Esophagus muscularis mucosa (tissue), 4 donors: ENCODE measurements around the gene ZNF211.

Experiments
- EP300 ChIP-seq: sonication (generic); formaldehyde crosslinking; IDR thresholded peaks from one replicate; pipeline ENCODE4 v1.6.1; 2017; ENCODE audit warnings: antibody characterized with exemption
- POLR2A ChIP-seq: fragments of 450-650 bp; IDR thresholded peaks from one replicate; pipeline ENCODE4 v1.6.1; 2017; ENCODE audit warnings: antibody characterized with exemption, moderate library complexity, mild to moderate bottlenecking, low read depth
- POLR2AphosphoS5 ChIP-seq, 2 donors: sonication (generic); formaldehyde crosslinking; IDR thresholded peaks; one replicate each; pipeline ENCODE4 v1.6.1; 2017; ENCODE audit warnings: antibody characterized with exemption in 2 of 2
- TF ChIP-seq, protein P1 (sequence below), 3 experiments: fragments of 200-600 bp in 2 of 3; fragments of 450-650 bp in 1 of 3; sonication (generic) in 2 of 3; IDR thresholded peaks; one replicate each; pipeline ENCODE4 v1.5.1; 2017 to 2019; ENCODE audit warnings: antibody characterized with exemption in 3 of 3, mild to moderate bottlenecking in 2 of 3, moderate library complexity in 1 of 3

DNA sequence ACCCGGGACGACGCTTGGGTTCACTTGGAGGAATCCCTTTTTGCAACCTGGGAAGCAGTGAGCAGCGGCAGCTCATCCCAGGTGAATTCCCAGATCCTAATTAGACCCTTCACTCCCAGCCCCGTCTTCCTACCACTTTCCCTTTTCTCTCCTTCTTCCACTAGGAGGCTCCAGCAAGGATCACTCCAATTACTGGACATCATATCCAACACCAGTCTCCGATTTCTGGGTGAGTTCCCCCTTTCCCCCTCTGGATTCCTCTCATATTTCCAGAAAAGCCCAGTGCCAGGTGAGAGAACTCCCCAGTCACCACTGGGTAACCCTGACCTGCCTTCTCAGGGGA lies 18.7 kb downstream of the ZNF211 start:
- TF ChIP-seq EP300 (no peak), POLR2A (no peak), POLR2AphosphoS5 (IDR thresholded peaks at IDR 0.05) (no peak)
- TF ChIP-seq, protein P1, sequence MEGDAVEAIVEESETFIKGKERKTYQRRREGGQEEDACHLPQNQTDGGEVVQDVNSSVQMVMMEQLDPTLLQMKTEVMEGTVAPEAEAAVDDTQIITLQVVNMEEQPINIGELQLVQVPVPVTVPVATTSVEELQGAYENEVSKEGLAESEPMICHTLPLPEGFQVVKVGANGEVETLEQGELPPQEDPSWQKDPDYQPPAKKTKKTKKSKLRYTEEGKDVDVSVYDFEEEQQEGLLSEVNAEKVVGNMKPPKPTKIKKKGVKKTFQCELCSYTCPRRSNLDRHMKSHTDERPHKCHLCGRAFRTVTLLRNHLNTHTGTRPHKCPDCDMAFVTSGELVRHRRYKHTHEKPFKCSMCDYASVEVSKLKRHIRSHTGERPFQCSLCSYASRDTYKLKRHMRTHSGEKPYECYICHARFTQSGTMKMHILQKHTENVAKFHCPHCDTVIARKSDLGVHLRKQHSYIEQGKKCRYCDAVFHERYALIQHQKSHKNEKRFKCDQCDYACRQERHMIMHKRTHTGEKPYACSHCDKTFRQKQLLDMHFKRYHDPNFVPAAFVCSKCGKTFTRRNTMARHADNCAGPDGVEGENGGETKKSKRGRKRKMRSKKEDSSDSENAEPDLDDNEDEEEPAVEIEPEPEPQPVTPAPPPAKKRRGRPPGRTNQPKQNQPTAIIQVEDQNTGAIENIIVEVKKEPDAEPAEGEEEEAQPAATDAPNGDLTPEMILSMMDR (IDR thresholded peaks at IDR 0.05), result no peak
